GM12874 (cell line): Measurements from ENCODE around the gene SCUBE1.
A peak's percentile ranks its signal among the peaks of the same experiment; 100 is the strongest.

ENCODE experiments used
- CTCF ChIP-seq: IDR thresholded peaks from 2 replicates; pipeline ENCODE4 v1.5.1; 2011; ENCODE audit warnings: low read depth, mild to moderate bottlenecking, control low read depth, low read length, moderate library complexity; ENCODE audit not compliant: insufficient read depth

The SCUBE1 gene

GRCh38 chr22:43230971-43231723 lies 112.0 kb downstream of the SCUBE1 start:
- peak; percentile 93 for TF ChIP-seq CTCF

- TF ChIP-seq CTCF = no peak
Measured at GRCh38 chr22:43230571-43230970, 112.6 kb downstream of the SCUBE1 start.

GRCh38 chr22:43228863-43229262 lies 114.3 kb downstream of the SCUBE1 start:
- no peak for TF ChIP-seq CTCF

- TF ChIP-seq CTCF = peak; percentile 34; the same call in 1 of the 2 replicates
Measured at GRCh38 chr22:43228330-43228729, 114.8 kb downstream of the SCUBE1 start.

GRCh38 chr22:43227239-43227630 lies 115.9 kb downstream of the SCUBE1 start:
- no peak for TF ChIP-seq CTCF

GRCh38 chr22:43226377-43227238 lies 116.6 kb downstream of the SCUBE1 start:
- TF ChIP-seq CTCF = no peak

GRCh38 chr22:43225609-43226008 lies 117.6 kb downstream of the SCUBE1 start:
- no peak for TF ChIP-seq CTCF
